Measurements from ENCODE around the gene NUDT3. TPM values are rescaled to one million over a fixed set of nuclear protein-coding genes. Genes with fewer than 3 reads are reported as not detected.

NUDT3 gene
- total RNA-seq, 1 experiment from 2014 or later: 18.5 TPM

- DNase-seq (ENCODE audit: extremely low read depth, low read depth): no peak
These were observed 92.1 kb downstream of the NUDT3 start for GRCh38 chr6:34300332-34300751.

- no peak for DNase-seq (ENCODE audit: extremely low read depth, low read depth)
These were observed 93.5 kb downstream of the NUDT3 start for GRCh38 chr6:34298941-34299340.

- no peak for DNase-seq (ENCODE audit: extremely low read depth, low read depth)
These were observed 96.7 kb downstream of the NUDT3 start for GRCh38 chr6:34295721-34296120.

GRCh38 chr6:34292954-34293353, 99.5 kb downstream of the NUDT3 start:
- DNase-seq (ENCODE audit: extremely low read depth, low read depth): no peak

- DNase-seq (ENCODE audit: extremely low read depth, low read depth): no peak
These were observed 103.3 kb downstream of the NUDT3 start for GRCh38 chr6:34289137-34289536.

GRCh38 chr6:34288581-34288980, 103.9 kb downstream of the NUDT3 start:
- DNase-seq (ENCODE audit: extremely low read depth, low read depth): no peak

GRCh38 chr6:34285448-34286164, 106.9 kb downstream of the NUDT3 start:
- DNase-seq (ENCODE audit: extremely low read depth, low read depth): no peak

GRCh38 chr6:34284563-34285447, 107.7 kb downstream of the NUDT3 start:
- DNase-seq (ENCODE audit: extremely low read depth, low read depth): no peak

- no peak for DNase-seq (ENCODE audit: extremely low read depth, low read depth)
These were observed 110.7 kb downstream of the NUDT3 start for GRCh38 chr6:34281702-34282334.

GRCh38 chr6:34280216-34280615, 112.3 kb downstream of the NUDT3 start:
- DNase-seq (ENCODE audit: extremely low read depth, low read depth): no peak

GRCh38 chr6:34278833-34279232, 113.6 kb downstream of the NUDT3 start:
- DNase-seq (ENCODE audit: extremely low read depth, low read depth): no peak

GRCh38 chr6:34277763-34278112, 114.7 kb downstream of the NUDT3 start:
- DNase-seq (ENCODE audit: extremely low read depth, low read depth): no peak

GRCh38 chr6:34276881-34277762, 115.3 kb downstream of the NUDT3 start:
- no peak for DNase-seq (ENCODE audit: extremely low read depth, low read depth)

- no peak for DNase-seq (ENCODE audit: extremely low read depth, low read depth)
These were observed 116.3 kb downstream of the NUDT3 start for GRCh38 chr6:34276191-34276590.

- no peak for DNase-seq (ENCODE audit: extremely low read depth, low read depth)
These were observed 117.2 kb downstream of the NUDT3 start for GRCh38 chr6:34275128-34275804.

GRCh38 chr6:34274129-34274528, 118.3 kb downstream of the NUDT3 start:
- no peak for DNase-seq (ENCODE audit: extremely low read depth, low read depth)

GRCh38 chr6:34273242-34273805, 119.1 kb downstream of the NUDT3 start:
- no peak for DNase-seq (ENCODE audit: extremely low read depth, low read depth)

- no peak for DNase-seq (ENCODE audit: extremely low read depth, low read depth)
These were observed 120.2 kb downstream of the NUDT3 start for GRCh38 chr6:34272013-34272926.
